ENCODE results near the gene DAD1. TPM values are rescaled to one million over a fixed set of nuclear protein-coding genes. Genes with fewer than 3 reads are reported as not detected.
A peak's percentile ranks its signal among the peaks of the same experiment; 100 is the strongest.
"Not testable (repeated sequence)": the region's sequence is repeated elsewhere in the genome, so short reads cannot be mapped to it uniquely, and the experiment has no call there.

Gene DAD1
- total RNA-seq, 1 experiment from 2014 or later, result 162 TPM

DNA sequence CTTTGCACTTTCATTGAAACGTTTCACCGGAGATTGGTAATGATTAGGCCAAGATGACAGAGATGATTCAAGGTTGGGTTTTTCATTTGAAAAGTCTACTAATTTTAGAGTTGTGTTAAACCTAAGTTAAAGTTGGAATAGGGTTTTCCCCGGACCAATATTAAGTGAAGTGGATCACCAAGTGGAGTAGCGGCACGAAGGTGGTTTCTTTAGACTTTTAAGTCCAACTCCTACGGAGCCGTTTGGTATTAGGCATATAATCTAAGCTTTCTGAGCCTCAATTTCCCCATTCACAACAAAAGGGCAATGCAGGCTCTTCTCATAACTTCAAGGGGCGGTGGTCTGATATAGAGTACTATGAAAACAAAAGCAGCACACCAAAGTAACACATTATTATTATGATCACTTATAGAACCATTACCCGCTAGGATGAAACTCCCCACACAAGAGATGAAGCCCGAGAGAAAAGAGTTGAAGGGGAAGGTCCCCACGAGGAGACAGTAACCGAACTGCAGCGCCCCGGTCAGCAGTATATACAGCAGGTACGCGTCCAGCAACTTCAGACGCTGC, 413 bp downstream of the DAD1 start:
- ChIA-PET RAD21 (ENCODE audit: low non-redundant PET in 1 of 2, low total read pairs in 2 of 2, uncharacterized antibody in 2 of 2, unreplicated experiment in 2 of 2) (interaction anchor here (0.9 to 1.8 kb wide), 2 partner anchors 10 to 64 kb away, joined by 5 read pairs; partner anchors contain the start of gene ABHD4 (in 1 of the 2)), POLR2A (interaction anchor here (0.9 to 2.0 kb wide), 6 partner anchors 9 to 63 kb away, joined by 3 to 9 read pairs (median 6); no protein-coding TSS in a partner anchor), CTCF (interaction anchor here (1.0 to 2.8 kb wide), 9 partner anchors 10 to 341 kb away, joined by 3 to 37 read pairs (median 4); partner anchors contain the start of genes ABHD4 and OR6J1)
- no peak for TF ChIP-seq TCF7L2 (IDR thresholded peaks at IDR 0.05; ENCODE audit: borderline replicate concordance, extremely low read depth, insufficient read depth, insufficient read length)
- TF ChIP-seq POLR2A (IDR thresholded peaks at IDR 0.05; ENCODE audit: borderline replicate concordance, extremely low read depth, insufficient read depth, insufficient read length), result no peak
- TF ChIP-seq POLR2AphosphoS5 (IDR thresholded peaks at IDR 0.05; ENCODE audit: low read depth, low read length), result no peak
- no peak for TF ChIP-seq SRF (IDR thresholded peaks at IDR 0.05; ENCODE audit: low read depth)
- no peak for TF ChIP-seq EZH2 (IDR thresholded peaks at IDR 0.05)
- TF ChIP-seq, protein P1, sequence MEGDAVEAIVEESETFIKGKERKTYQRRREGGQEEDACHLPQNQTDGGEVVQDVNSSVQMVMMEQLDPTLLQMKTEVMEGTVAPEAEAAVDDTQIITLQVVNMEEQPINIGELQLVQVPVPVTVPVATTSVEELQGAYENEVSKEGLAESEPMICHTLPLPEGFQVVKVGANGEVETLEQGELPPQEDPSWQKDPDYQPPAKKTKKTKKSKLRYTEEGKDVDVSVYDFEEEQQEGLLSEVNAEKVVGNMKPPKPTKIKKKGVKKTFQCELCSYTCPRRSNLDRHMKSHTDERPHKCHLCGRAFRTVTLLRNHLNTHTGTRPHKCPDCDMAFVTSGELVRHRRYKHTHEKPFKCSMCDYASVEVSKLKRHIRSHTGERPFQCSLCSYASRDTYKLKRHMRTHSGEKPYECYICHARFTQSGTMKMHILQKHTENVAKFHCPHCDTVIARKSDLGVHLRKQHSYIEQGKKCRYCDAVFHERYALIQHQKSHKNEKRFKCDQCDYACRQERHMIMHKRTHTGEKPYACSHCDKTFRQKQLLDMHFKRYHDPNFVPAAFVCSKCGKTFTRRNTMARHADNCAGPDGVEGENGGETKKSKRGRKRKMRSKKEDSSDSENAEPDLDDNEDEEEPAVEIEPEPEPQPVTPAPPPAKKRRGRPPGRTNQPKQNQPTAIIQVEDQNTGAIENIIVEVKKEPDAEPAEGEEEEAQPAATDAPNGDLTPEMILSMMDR (IDR thresholded peaks at IDR 0.05 in 2 of 3, conservative IDR thresholded peaks at IDR 0.05 in 1 of 3; ENCODE audit: borderline replicate concordance in 1 of 3, insufficient read depth in 1 of 3, low read depth in 2 of 3, low read length in 2 of 3), result no peak
- no peak for TF ChIP-seq CBX3 (IDR thresholded peaks at IDR 0.05; ENCODE audit: low read depth)
- no peak for TF ChIP-seq FOSL1 (IDR thresholded peaks at IDR 0.05; ENCODE audit: low read depth)
- TF ChIP-seq JUND (IDR thresholded peaks at IDR 0.05), result no peak
- TF ChIP-seq, protein P2, sequence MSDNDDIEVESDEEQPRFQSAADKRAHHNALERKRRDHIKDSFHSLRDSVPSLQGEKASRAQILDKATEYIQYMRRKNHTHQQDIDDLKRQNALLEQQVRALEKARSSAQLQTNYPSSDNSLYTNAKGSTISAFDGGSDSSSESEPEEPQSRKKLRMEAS (IDR thresholded peaks at IDR 0.05), result no peak
- BruUV-seq (replicated peaks), result TSS peak; percentile 74
- H3K36me3 ChIP-seq (ENCODE audit: control insufficient read depth in 1 of 2, insufficient read depth in 2 of 2, low read length in 2 of 2), result 0 out of 4 replicates have a peak, but pooled peaks cover 0 to 2% of the 10 kb centered on the region in 2 experiments
- peak overlapping the region; percentile 71 to 93 for H3K4me3 ChIP-seq (replicated peaks in 1 of 2; ENCODE audit: low read depth in 1 of 2, low read length in 2 of 2)
- H3K4me1 ChIP-seq (ENCODE audit: control insufficient read depth in 1 of 2, insufficient read depth in 2 of 2, low read length in 2 of 2), result peaks cover 10 to 22% of the 10 kb centered on the region in 2 experiments
- intact Hi-C loops (cut with micrococcal nuclease), result no loop called here
- H4K20me1 ChIP-seq (ENCODE audit: insufficient read depth), result no peaks in the 10 kb centered on the region
- peak overlapping the region; percentile 76 for H3K9ac ChIP-seq (ENCODE audit: low read length)
- H3K9me3 ChIP-seq (ENCODE audit: control insufficient read depth in 1 of 2, insufficient read depth in 1 of 2, low read depth in 1 of 2, low read length in 2 of 2), result no peaks in the 10 kb centered on the region
- peak overlapping the region; percentile 59 for H3K27ac ChIP-seq (ENCODE audit: low read depth, low read length)
- ATAC-seq, result no peak
- no peak overlapping the region for H2AFZ ChIP-seq (ENCODE audit: low read depth, low read length, poor library complexity, severe bottlenecking)
- 0 out of 2 replicates have a peak, but pooled peaks cover 6% of the 10 kb centered on the region for H3K27me3 ChIP-seq (ENCODE audit: insufficient read depth, low read length)
- H3K79me2 ChIP-seq (ENCODE audit: insufficient read depth, low read length), result peaks cover 53% of the 10 kb centered on the region
- DNase-seq (ENCODE audit: low read depth, low spot score), result no peak
- peak overlapping the region; percentile 80 for H3K4me2 ChIP-seq (ENCODE audit: low read length)
- H3K9me2 ChIP-seq (ENCODE audit: insufficient read depth), result no peaks in the 10 kb centered on the region

DNA sequence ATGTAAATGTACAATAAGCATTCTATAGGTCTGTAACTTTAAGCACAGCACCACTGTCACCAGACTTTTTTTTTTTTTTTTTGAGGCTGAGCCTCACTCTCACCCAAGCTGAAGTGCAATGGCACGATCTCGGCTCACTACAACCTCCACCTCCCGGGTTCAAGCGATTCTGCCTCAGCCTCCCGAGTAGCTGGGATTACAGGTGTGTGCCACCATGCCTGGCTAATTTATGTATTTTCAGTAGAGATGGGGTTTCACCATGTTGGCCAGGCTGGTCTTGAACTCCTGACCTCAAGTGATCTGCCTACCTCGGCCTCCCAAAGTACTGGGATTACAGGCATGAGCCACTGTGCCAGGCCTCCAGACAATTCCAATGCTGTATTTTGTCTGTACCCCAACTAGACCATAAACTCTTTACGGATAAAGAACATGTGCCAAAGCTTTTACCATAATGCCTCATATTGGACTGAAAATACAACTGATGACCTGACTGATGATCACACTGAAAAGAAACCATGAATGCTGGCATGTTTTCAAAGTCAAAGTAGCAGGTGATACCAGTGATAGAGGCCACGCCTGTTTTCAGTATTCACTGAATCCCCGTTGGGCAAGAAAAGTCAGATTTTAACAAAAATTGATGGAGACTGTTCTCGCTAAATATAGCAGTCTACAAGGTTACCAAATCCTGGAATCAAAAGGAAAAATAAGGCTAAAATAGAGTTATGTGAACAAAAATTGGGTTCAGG, 1.2 kb downstream of the DAD1 start:
- H3K27me3 ChIP-seq (ENCODE audit: insufficient read depth, low read length); H3K9me2 ChIP-seq (ENCODE audit: insufficient read depth); H3K9me3 ChIP-seq (ENCODE audit: control insufficient read depth in 1 of 2, insufficient read depth in 1 of 2, low read depth in 1 of 2, low read length in 2 of 2); H4K20me1 ChIP-seq (ENCODE audit: insufficient read depth); H2AFZ ChIP-seq (ENCODE audit: low read depth, low read length, poor library complexity, severe bottlenecking); H3K27ac ChIP-seq (ENCODE audit: low read depth, low read length); RAD21 ChIA-PET (ENCODE audit: low non-redundant PET in 1 of 2, low total read pairs in 2 of 2, uncharacterized antibody in 2 of 2, unreplicated experiment in 2 of 2); H3K36me3 ChIP-seq (ENCODE audit: control insufficient read depth in 1 of 2, insufficient read depth in 2 of 2, low read length in 2 of 2); BruUV-seq (replicated peaks); DNase-seq (ENCODE audit: low read depth, low spot score); intact Hi-C loops (cut with micrococcal nuclease); ATAC-seq: not testable (repeated sequence)
- Histone ChIP-seq H3K4me1 (ENCODE audit: control insufficient read depth in 1 of 2, insufficient read depth in 2 of 2, low read length in 2 of 2) (peaks cover 10 to 22% of the 10 kb centered on the region in 2 experiments), H3K9ac (ENCODE audit: low read length) (peak overlapping the region; percentile 76), H3K4me3 (replicated peaks in 1 of 2; ENCODE audit: low read depth in 1 of 2, low read length in 2 of 2) (peak overlapping the region; percentile 71 to 93), H3K4me2 (ENCODE audit: low read length) (peak overlapping the region; percentile 80), H3K79me2 (ENCODE audit: insufficient read depth, low read length) (peaks cover 61% of the 10 kb centered on the region)
- POLR2A ChIA-PET, result interaction anchor here (1.4 kb wide), 1 partner anchor 10 kb away, joined by 4 read pairs; no protein-coding TSS in a partner anchor
- CTCF ChIA-PET, result interaction anchor here (2.2 to 2.8 kb wide), 2 partner anchors 17 to 65 kb away, joined by 22 to 37 read pairs; no protein-coding TSS in a partner anchor
